ENCODE measurements around the gene ABTB2.

ABTB2 gene

GRCh38 chr11:34204396-34205279 is 153.2 kb downstream of the ABTB2 start:
- TF ChIP-seq CTCF (IDR thresholded peaks at IDR 0.05; ENCODE audit: low read depth, low read length, missing control alignments) = no peak
- H3K4me3 ChIP-seq (replicated peaks; ENCODE audit: low read depth, low read length) = no peak overlapping the region
- DNase-seq (ENCODE audit: extremely low read depth, low read depth) = no peak

- DNase-seq (ENCODE audit: extremely low read depth, low read depth) = no peak
- H3K4me3 ChIP-seq (replicated peaks; ENCODE audit: low read depth, low read length) = no peak overlapping the region
- no peak for TF ChIP-seq CTCF (IDR thresholded peaks at IDR 0.05; ENCODE audit: low read depth, low read length, missing control alignments)
Measured at GRCh38 chr11:34203377-34203871, 154.4 kb downstream of the ABTB2 start.

- no peak for DNase-seq (ENCODE audit: extremely low read depth, low read depth)
- H3K4me3 ChIP-seq (replicated peaks; ENCODE audit: low read depth, low read length) = no peak overlapping the region
- TF ChIP-seq CTCF (IDR thresholded peaks at IDR 0.05; ENCODE audit: low read depth, low read length, missing control alignments) = no peak
Measured at GRCh38 chr11:34201129-34201528, 156.7 kb downstream of the ABTB2 start.

GRCh38 chr11:34199525-34199924 is 158.3 kb downstream of the ABTB2 start:
- TF ChIP-seq CTCF (IDR thresholded peaks at IDR 0.05; ENCODE audit: low read depth, low read length, missing control alignments) = no peak
- no peak overlapping the region for H3K4me3 ChIP-seq (replicated peaks; ENCODE audit: low read depth, low read length)
- DNase-seq (ENCODE audit: extremely low read depth, low read depth) = no peak

GRCh38 chr11:34198523-34198922 is 159.3 kb downstream of the ABTB2 start:
- DNase-seq (ENCODE audit: extremely low read depth, low read depth) = no peak
- H3K4me3 ChIP-seq (replicated peaks; ENCODE audit: low read depth, low read length) = no peak overlapping the region
- TF ChIP-seq CTCF (IDR thresholded peaks at IDR 0.05; ENCODE audit: low read depth, low read length, missing control alignments) = no peak

GRCh38 chr11:34197256-34197655 is 160.6 kb downstream of the ABTB2 start:
- no peak overlapping the region for H3K4me3 ChIP-seq (replicated peaks; ENCODE audit: low read depth, low read length)
- no peak for DNase-seq (ENCODE audit: extremely low read depth, low read depth)
- TF ChIP-seq CTCF (IDR thresholded peaks at IDR 0.05; ENCODE audit: low read depth, low read length, missing control alignments) = no peak

All from HFF-Myc (cell line).